ENCODE results near the gene CDH13.

- TF ChIP-seq, protein P1, sequence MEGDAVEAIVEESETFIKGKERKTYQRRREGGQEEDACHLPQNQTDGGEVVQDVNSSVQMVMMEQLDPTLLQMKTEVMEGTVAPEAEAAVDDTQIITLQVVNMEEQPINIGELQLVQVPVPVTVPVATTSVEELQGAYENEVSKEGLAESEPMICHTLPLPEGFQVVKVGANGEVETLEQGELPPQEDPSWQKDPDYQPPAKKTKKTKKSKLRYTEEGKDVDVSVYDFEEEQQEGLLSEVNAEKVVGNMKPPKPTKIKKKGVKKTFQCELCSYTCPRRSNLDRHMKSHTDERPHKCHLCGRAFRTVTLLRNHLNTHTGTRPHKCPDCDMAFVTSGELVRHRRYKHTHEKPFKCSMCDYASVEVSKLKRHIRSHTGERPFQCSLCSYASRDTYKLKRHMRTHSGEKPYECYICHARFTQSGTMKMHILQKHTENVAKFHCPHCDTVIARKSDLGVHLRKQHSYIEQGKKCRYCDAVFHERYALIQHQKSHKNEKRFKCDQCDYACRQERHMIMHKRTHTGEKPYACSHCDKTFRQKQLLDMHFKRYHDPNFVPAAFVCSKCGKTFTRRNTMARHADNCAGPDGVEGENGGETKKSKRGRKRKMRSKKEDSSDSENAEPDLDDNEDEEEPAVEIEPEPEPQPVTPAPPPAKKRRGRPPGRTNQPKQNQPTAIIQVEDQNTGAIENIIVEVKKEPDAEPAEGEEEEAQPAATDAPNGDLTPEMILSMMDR (conservative IDR thresholded peaks at IDR 0.05; ENCODE audit: low read depth in 2 of 2): no peak
- no peak for TF ChIP-seq POLR2AphosphoS5 (IDR thresholded peaks at IDR 0.05; ENCODE audit: low read depth)
- TF ChIP-seq CREB1 (CRISPR knock-in tag; IDR thresholded peaks at IDR 0.05; ENCODE audit: low read depth): no peak
- TF ChIP-seq EZH2phosphoT487 (IDR thresholded peaks at IDR 0.05; ENCODE audit: unreplicated experiment): no peak
- TF ChIP-seq, protein P2, sequence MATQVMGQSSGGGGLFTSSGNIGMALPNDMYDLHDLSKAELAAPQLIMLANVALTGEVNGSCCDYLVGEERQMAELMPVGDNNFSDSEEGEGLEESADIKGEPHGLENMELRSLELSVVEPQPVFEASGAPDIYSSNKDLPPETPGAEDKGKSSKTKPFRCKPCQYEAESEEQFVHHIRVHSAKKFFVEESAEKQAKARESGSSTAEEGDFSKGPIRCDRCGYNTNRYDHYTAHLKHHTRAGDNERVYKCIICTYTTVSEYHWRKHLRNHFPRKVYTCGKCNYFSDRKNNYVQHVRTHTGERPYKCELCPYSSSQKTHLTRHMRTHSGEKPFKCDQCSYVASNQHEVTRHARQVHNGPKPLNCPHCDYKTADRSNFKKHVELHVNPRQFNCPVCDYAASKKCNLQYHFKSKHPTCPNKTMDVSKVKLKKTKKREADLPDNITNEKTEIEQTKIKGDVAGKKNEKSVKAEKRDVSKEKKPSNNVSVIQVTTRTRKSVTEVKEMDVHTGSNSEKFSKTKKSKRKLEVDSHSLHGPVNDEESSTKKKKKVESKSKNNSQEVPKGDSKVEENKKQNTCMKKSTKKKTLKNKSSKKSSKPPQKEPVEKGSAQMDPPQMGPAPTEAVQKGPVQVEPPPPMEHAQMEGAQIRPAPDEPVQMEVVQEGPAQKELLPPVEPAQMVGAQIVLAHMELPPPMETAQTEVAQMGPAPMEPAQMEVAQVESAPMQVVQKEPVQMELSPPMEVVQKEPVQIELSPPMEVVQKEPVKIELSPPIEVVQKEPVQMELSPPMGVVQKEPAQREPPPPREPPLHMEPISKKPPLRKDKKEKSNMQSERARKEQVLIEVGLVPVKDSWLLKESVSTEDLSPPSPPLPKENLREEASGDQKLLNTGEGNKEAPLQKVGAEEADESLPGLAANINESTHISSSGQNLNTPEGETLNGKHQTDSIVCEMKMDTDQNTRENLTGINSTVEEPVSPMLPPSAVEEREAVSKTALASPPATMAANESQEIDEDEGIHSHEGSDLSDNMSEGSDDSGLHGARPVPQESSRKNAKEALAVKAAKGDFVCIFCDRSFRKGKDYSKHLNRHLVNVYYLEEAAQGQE (IDR thresholded peaks at IDR 0.05; ENCODE audit: unreplicated experiment): no peak
- no peak for TF ChIP-seq EZH2 (IDR thresholded peaks at IDR 0.05; ENCODE audit: low read depth, unreplicated experiment)
- no peak for TF ChIP-seq ETS1 (IDR thresholded peaks at IDR 0.05)
- TF ChIP-seq ZNF114 (CRISPR knock-in tag; IDR thresholded peaks at IDR 0.05): no peak
- TF ChIP-seq, protein P3, sequence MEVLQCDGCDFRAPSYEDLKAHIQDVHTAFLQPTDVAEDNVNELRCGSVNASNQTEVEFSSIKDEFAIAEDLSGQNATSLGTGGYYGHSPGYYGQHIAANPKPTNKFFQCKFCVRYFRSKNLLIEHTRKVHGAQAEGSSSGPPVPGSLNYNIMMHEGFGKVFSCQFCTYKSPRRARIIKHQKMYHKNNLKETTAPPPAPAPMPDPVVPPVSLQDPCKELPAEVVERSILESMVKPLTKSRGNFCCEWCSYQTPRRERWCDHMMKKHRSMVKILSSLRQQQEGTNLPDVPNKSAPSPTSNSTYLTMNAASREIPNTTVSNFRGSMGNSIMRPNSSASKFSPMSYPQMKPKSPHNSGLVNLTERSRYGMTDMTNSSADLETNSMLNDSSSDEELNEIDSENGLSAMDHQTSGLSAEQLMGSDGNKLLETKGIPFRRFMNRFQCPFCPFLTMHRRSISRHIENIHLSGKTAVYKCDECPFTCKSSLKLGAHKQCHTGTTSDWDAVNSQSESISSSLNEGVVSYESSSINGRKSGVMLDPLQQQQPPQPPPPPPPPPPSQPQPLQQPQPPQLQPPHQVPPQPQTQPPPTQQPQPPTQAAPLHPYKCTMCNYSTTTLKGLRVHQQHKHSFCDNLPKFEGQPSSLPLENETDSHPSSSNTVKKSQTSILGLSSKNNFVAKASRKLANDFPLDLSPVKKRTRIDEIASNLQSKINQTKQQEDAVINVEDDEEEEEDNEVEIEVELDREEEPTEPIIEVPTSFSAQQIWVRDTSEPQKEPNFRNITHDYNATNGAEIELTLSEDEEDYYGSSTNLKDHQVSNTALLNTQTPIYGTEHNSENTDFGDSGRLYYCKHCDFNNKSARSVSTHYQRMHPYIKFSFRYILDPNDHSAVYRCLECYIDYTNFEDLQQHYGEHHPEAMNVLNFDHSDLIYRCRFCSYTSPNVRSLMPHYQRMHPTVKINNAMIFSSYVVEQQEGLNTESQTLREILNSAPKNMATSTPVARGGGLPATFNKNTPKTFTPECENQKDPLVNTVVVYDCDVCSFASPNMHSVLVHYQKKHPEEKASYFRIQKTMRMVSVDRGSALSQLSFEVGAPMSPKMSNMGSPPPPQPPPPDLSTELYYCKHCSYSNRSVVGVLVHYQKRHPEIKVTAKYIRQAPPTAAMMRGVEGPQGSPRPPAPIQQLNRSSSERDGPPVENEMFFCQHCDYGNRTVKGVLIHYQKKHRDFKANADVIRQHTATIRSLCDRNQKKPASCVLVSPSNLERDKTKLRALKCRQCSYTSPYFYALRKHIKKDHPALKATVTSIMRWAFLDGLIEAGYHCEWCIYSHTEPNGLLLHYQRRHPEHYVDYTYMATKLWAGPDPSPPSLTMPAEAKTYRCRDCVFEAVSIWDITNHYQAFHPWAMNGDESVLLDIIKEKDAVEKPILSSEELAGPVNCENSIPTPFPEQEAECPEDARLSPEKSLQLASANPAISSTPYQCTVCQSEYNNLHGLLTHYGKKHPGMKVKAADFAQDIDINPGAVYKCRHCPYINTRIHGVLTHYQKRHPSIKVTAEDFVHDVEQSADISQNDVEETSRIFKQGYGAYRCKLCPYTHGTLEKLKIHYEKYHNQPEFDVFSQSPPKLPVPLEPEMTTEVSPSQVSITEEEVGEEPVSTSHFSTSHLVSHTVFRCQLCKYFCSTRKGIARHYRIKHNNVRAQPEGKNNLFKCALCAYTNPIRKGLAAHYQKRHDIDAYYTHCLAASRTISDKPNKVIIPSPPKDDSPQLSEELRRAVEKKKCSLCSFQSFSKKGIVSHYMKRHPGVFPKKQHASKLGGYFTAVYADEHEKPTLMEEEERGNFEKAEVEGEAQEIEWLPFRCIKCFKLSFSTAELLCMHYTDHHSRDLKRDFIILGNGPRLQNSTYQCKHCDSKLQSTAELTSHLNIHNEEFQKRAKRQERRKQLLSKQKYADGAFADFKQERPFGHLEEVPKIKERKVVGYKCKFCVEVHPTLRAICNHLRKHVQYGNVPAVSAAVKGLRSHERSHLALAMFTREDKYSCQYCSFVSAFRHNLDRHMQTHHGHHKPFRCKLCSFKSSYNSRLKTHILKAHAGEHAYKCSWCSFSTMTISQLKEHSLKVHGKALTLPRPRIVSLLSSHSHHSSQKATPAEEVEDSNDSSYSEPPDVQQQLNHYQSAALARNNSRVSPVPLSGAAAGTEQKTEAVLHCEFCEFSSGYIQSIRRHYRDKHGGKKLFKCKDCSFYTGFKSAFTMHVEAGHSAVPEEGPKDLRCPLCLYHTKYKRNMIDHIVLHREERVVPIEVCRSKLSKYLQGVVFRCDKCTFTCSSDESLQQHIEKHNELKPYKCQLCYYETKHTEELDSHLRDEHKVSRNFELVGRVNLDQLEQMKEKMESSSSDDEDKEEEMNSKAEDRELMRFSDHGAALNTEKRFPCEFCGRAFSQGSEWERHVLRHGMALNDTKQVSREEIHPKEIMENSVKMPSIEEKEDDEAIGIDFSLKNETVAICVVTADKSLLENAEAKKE (CRISPR knock-in tag; IDR thresholded peaks at IDR 0.05): 0 out of 2 replicates have a peak, but pooled peaks have one; percentile 41
- no peak for TF ChIP-seq JUNB (IDR thresholded peaks at IDR 0.05; ENCODE audit: unreplicated experiment)
- TF ChIP-seq ZNF331 (CRISPR knock-in tag; IDR thresholded peaks at IDR 0.05; ENCODE audit: low read depth): no peak
Measured at GRCh38 chr16:83624429-83625120, 997.8 kb downstream of the CDH13 start.

All from GM23338 (cell line).